22Rv1 (cell line): ENCODE results near the gene BPIFA2.

ENCODE experiments used
- ZFX ChIP-seq: fragments of 450-650 bp; IDR thresholded peaks from 2 replicates; pipeline ENCODE4 v1.6.1; 2017; ENCODE audit warnings: antibody characterized with exemption, borderline replicate concordance
- TF ChIP-seq, protein P1 (sequence below): fragments of 450-650 bp; IDR thresholded peaks from 2 replicates; pipeline ENCODE4 v1.5.1; 2017; ENCODE audit warnings: mild to moderate bottlenecking

DNA sequence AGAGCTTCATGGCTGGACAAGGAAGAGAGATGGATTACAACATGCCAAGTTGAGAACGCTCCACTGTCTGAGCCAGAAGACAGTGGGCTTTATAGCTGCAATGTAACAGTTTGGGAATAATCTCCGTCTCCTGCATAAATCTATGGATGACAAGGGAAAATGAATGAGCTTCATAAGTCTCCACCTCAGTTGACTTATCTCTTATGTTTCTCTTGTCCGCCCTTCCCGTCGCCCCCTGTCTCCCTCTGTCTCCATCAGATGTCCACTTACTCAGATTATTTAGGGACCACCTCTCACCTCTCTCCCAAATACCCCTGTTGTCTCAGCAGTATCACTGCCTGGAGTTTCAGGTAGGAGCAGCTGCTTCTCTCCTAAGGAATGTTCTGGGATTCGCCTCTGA is 13.7 kb upstream of the BPIFA2 start:
- TF ChIP-seq, protein P1, sequence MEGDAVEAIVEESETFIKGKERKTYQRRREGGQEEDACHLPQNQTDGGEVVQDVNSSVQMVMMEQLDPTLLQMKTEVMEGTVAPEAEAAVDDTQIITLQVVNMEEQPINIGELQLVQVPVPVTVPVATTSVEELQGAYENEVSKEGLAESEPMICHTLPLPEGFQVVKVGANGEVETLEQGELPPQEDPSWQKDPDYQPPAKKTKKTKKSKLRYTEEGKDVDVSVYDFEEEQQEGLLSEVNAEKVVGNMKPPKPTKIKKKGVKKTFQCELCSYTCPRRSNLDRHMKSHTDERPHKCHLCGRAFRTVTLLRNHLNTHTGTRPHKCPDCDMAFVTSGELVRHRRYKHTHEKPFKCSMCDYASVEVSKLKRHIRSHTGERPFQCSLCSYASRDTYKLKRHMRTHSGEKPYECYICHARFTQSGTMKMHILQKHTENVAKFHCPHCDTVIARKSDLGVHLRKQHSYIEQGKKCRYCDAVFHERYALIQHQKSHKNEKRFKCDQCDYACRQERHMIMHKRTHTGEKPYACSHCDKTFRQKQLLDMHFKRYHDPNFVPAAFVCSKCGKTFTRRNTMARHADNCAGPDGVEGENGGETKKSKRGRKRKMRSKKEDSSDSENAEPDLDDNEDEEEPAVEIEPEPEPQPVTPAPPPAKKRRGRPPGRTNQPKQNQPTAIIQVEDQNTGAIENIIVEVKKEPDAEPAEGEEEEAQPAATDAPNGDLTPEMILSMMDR = no peak
- TF ChIP-seq ZFX = no peak
